ENCODE results near the gene ZNF326. TPM values are rescaled to one million over a fixed set of nuclear protein-coding genes. Genes with fewer than 3 reads are reported as not detected.

ZNF326 gene
- total and polyA plus RNA-seq, 2 donors (not counting 1 experiment from before 2014, with no cell fraction given) = 8.1 to 10.8 TPM

- no peak for TF ChIP-seq EZH2 (IDR thresholded peaks at IDR 0.05; ENCODE audit: low read length, missing control alignments)
- TF ChIP-seq CTCF (conservative IDR thresholded peaks at IDR 0.05 in 1 of 2, IDR thresholded peaks at IDR 0.05 in 1 of 2; ENCODE audit: low read depth in 1 of 2, low read length in 2 of 2) = no peak
- Histone ChIP-seq H3K36me3 (ENCODE audit: control insufficient read depth, insufficient read depth, low read length) (no peaks in the 10 kb centered on the region), H2AFZ (ENCODE audit: low read length) (no peak overlapping the region), H3K4me2 (ENCODE audit: extremely low read depth, insufficient read depth, low read length) (no peak overlapping the region), H3K4me1 (ENCODE audit: control insufficient read depth, extremely low read depth, insufficient read depth, low read length) (peaks cover 15% of the 10 kb centered on the region), H3K27ac (ENCODE audit: insufficient read depth, low read length) (no peak overlapping the region), H4K20me1 (ENCODE audit: control insufficient read depth, extremely low read depth, insufficient read depth, low read length) (no peaks in the 10 kb centered on the region), H3K4me3 (replicated peaks in 1 of 4; ENCODE audit: control extremely low read depth in 1 of 4, insufficient read depth in 1 of 4, low read depth in 3 of 4, low read length in 4 of 4) (no peak overlapping the region), H3K9ac (ENCODE audit: insufficient read depth, low read length) (no peak overlapping the region), H3K27me3 (ENCODE audit: control insufficient read depth, insufficient read depth, low read length) (no peaks in the 10 kb centered on the region), H3K9me3 (ENCODE audit: control insufficient read depth, insufficient read depth, low read depth, low read length) (no peaks in the 10 kb centered on the region), H3K79me2 (ENCODE audit: control insufficient read depth, insufficient read depth, low read length) (no peaks in the 10 kb centered on the region)
- no peak for DNase-seq (ENCODE audit: low read depth in 2 of 2)
These were observed 39.4 kb upstream of the ZNF326 start for GRCh38 chr1:89955311-89956205.

GRCh38 chr1:89957107-89957506, 37.8 kb upstream of the ZNF326 start:
- Histone ChIP-seq H3K9me3 (ENCODE audit: control insufficient read depth, insufficient read depth, low read depth, low read length) (no peaks in the 10 kb centered on the region), H4K20me1 (ENCODE audit: control insufficient read depth, extremely low read depth, insufficient read depth, low read length) (no peaks in the 10 kb centered on the region), H3K9ac (ENCODE audit: insufficient read depth, low read length) (no peak overlapping the region), H3K79me2 (ENCODE audit: control insufficient read depth, insufficient read depth, low read length) (no peaks in the 10 kb centered on the region), H3K27ac (ENCODE audit: insufficient read depth, low read length) (no peak overlapping the region), H3K27me3 (ENCODE audit: control insufficient read depth, insufficient read depth, low read length) (no peaks in the 10 kb centered on the region), H3K36me3 (ENCODE audit: control insufficient read depth, insufficient read depth, low read length) (no peaks in the 10 kb centered on the region), H2AFZ (ENCODE audit: low read length) (peak overlapping the region; percentile 25), H3K4me3 (replicated peaks in 1 of 4; ENCODE audit: control extremely low read depth in 1 of 4, insufficient read depth in 1 of 4, low read depth in 3 of 4, low read length in 4 of 4) (no peak overlapping the region), H3K4me2 (ENCODE audit: extremely low read depth, insufficient read depth, low read length) (no peak overlapping the region), H3K4me1 (ENCODE audit: control insufficient read depth, extremely low read depth, insufficient read depth, low read length) (peaks cover 15% of the 10 kb centered on the region)
- DNase-seq (ENCODE audit: low read depth in 2 of 2) = no peak
- no peak for TF ChIP-seq CTCF (conservative IDR thresholded peaks at IDR 0.05 in 1 of 2, IDR thresholded peaks at IDR 0.05 in 1 of 2; ENCODE audit: low read depth in 1 of 2, low read length in 2 of 2)
- no peak for TF ChIP-seq EZH2 (IDR thresholded peaks at IDR 0.05; ENCODE audit: low read length, missing control alignments)

DNA sequence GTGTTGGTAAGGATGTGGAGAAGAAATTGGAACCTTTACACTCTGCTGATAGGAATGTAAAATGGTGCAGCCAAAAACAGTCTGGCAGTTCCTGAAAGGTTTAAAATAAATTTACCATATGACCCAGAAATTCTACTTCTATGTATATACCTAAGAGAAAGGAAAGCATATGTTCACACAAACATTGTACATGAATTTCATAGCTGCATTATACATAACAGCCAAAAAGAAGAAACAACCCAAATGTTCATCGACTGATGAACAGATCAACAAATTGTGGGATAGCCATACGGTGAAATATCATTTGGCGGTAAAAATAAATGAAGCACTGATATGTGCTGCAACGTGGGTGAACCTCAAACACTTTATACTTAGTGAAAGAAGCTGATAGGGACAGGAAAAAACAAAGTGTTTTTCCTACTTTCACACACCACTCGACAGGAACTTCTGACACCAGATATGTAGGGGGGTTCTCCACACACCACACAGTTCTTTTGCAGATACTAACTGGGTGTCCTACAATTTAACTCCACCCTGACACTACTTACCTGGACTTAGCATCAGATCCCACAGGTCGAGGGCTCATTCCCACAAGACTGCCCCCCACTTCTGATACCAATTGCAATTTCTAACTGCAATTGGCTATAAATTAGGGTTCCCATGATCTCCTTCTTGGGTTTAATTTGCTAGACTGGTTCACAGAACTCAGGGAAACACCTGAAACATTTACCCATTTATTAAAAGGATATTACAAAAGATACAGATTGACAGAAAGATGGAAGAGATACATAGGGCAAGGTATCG, 35.9 kb upstream of the ZNF326 start:
- Histone ChIP-seq H3K4me1 (ENCODE audit: control insufficient read depth, extremely low read depth, insufficient read depth, low read length) (peaks cover 6% of the 10 kb centered on the region), H3K4me2 (ENCODE audit: extremely low read depth, insufficient read depth, low read length) (no peak overlapping the region), H3K79me2 (ENCODE audit: control insufficient read depth, insufficient read depth, low read length) (no peaks in the 10 kb centered on the region), H3K9ac (ENCODE audit: insufficient read depth, low read length) (no peak overlapping the region), H2AFZ (ENCODE audit: low read length) (no peak overlapping the region), H3K9me3 (ENCODE audit: control insufficient read depth, insufficient read depth, low read depth, low read length) (no peaks in the 10 kb centered on the region), H3K4me3 (replicated peaks in 1 of 4; ENCODE audit: control extremely low read depth in 1 of 4, insufficient read depth in 1 of 4, low read depth in 3 of 4, low read length in 4 of 4) (no peak overlapping the region), H3K27me3 (ENCODE audit: control insufficient read depth, insufficient read depth, low read length) (no peaks in the 10 kb centered on the region), H4K20me1 (ENCODE audit: control insufficient read depth, extremely low read depth, insufficient read depth, low read length) (no peaks in the 10 kb centered on the region), H3K27ac (ENCODE audit: insufficient read depth, low read length) (no peak overlapping the region), H3K36me3 (ENCODE audit: control insufficient read depth, insufficient read depth, low read length) (no peaks in the 10 kb centered on the region)
- DNase-seq (ENCODE audit: low read depth in 2 of 2) = no peak
- no peak for TF ChIP-seq EZH2 (IDR thresholded peaks at IDR 0.05; ENCODE audit: low read length, missing control alignments)
- no peak for TF ChIP-seq CTCF (conservative IDR thresholded peaks at IDR 0.05 in 1 of 2, IDR thresholded peaks at IDR 0.05 in 1 of 2; ENCODE audit: low read depth in 1 of 2, low read length in 2 of 2)

Data from fibroblast of lung (primary cell).